Endothelial cell of umbilical vein (primary cell): ENCODE data around the gene PHLPP2. TPM values are rescaled to one million over a fixed set of nuclear protein-coding genes. Genes with fewer than 3 reads are reported as not detected.

Experiments used
- BruUV-seq: library from RNA; stranded (reverse); fragments of 400-500 nt; replicated peaks from 2 replicates; lab custom pipeline; 2021; lab: Mats Ljungman, UMichigan
- CTCF ChIA-PET: fragments of 300-600, 350-600 bp; sonication (Branson Sonifier 250); formaldehyde crosslinking; loops from one replicate; lab custom pipeline; 2021; ENCODE audit warnings: antibody characterized with exemption, inconsistent platforms; lab: Charles Lee
- POLR2A ChIA-PET: fragments of 300-600, 350-600 bp; sonication (Branson Sonifier 250); formaldehyde crosslinking; loops from one replicate; lab custom pipeline; 2021; ENCODE audit warnings: antibody characterized with exemption, inconsistent platforms; lab: Charles Lee
- DNase-seq: peaks from one replicate; pipeline ENCODE4 v3.0.0-alpha.2; 2011; ENCODE audit warnings: low read depth, low spot score
- FAIRE-seq: peaks from 2 replicates; lab custom pipeline; 2011; peaks lifted over from hg19 to GRCh38; lab: Jason Lieb, UNC
- H2AFZ ChIP-seq: 2 replicates; pipeline ENCODE4 v1.6.0; 2012; ENCODE audit warnings: low read depth, low read length, control low read depth, inconsistent platforms
- H3K27ac ChIP-seq: 2 replicates; pipeline ENCODE4 v1.5.1; 2011; ENCODE audit warnings: low read depth, mild to moderate bottlenecking, control low read depth, low read length, moderate library complexity; ENCODE audit not compliant: insufficient read depth
- H3K27me3 ChIP-seq, 2 experiments: 2 replicates each; pipeline versions ENCODE4 v1.6.0 to v1.6.1; 2011; ENCODE audit warnings: low read length in 2 of 2, mixed read lengths in 1 of 2; ENCODE audit not compliant: control insufficient read depth in 2 of 2, insufficient read depth in 2 of 2
- H3K36me3 ChIP-seq, 2 experiments: 2 replicates in 1 of 2; 3 replicates in 1 of 2; pipeline ENCODE4 v1.5.1; 2011; ENCODE audit warnings: low read length in 2 of 2, mild to moderate bottlenecking in 1 of 2, moderate library complexity in 1 of 2; ENCODE audit not compliant: control insufficient read depth in 2 of 2, insufficient read depth in 2 of 2; ENCODE audit errors: extremely low read depth in 1 of 2
- H3K4me1 ChIP-seq: 3 replicates; pipeline ENCODE4 v1.5.1; 2011; ENCODE audit warnings: mild to moderate bottlenecking, low read length; ENCODE audit not compliant: control insufficient read depth, insufficient read depth; ENCODE audit errors: extremely low read depth
- H3K4me2 ChIP-seq: 2 replicates; pipeline ENCODE4 v1.6.1; 2011; ENCODE audit warnings: low read length, control low read depth, mixed read lengths; ENCODE audit not compliant: insufficient read depth
- H3K4me3 ChIP-seq, 3 experiments: fragments of 200-600 bp in 1 of 3; sonication (generic), shearing (Covaris generic) in 1 of 3; replicated peaks in 1 of 3; 2 replicates each; pipeline ENCODE4 v1.5.1; 2011 to 2016; ENCODE audit warnings: control low read depth in 3 of 3, low read length in 3 of 3, mild to moderate bottlenecking in 2 of 3, inconsistent platforms in 1 of 3, low read depth in 1 of 3, moderate library complexity in 1 of 3; ENCODE audit not compliant: insufficient read depth in 1 of 3
- H3K79me2 ChIP-seq: 2 replicates; pipeline ENCODE4 v1.6.0; 2012; ENCODE audit warnings: low read length, inconsistent platforms; ENCODE audit not compliant: control insufficient read depth, insufficient read depth
- H3K9ac ChIP-seq: replicated peaks from 2 replicates; pipeline ENCODE3; 2011; ENCODE audit warnings: low read length, control low read depth; ENCODE audit not compliant: insufficient read depth; ENCODE audit errors: extremely low read depth
- H3K9me1 ChIP-seq: replicated peaks from 3 replicates; pipeline ENCODE4 v1.6.0; 2011; ENCODE audit warnings: mild to moderate bottlenecking, low read length; ENCODE audit not compliant: control insufficient read depth, insufficient read depth; ENCODE audit errors: extremely low read depth
- H3K9me3 ChIP-seq: replicated peaks from 2 replicates; pipeline ENCODE4 v1.5.1; 2012; ENCODE audit warnings: low read length, inconsistent platforms; ENCODE audit not compliant: control insufficient read depth, insufficient read depth
- H4K20me1 ChIP-seq: replicated peaks from 2 replicates; pipeline ENCODE3; 2011; ENCODE audit warnings: mild to moderate bottlenecking, low read length; ENCODE audit not compliant: control insufficient read depth, insufficient read depth; ENCODE audit errors: extremely low read depth
- CTCF ChIP-seq, 2 donors: IDR thresholded peaks; 1 replicate in 1 of 2; 2 replicates in 1 of 2; pipeline ENCODE4 v1.5.1; 2011; ENCODE audit warnings: low read length in 2 of 2, mild to moderate bottlenecking in 2 of 2, moderate library complexity in 2 of 2, control low read depth in 1 of 2, inconsistent platforms in 1 of 2, low read depth in 1 of 2; ENCODE audit not compliant: insufficient read depth in 1 of 2; ENCODE audit errors: extremely low read depth in 1 of 2
- EZH2 ChIP-seq: IDR thresholded peaks from 2 replicates; pipeline ENCODE4 v1.6.1; 2012; ENCODE audit warnings: borderline replicate concordance, low read depth, mild to moderate bottlenecking, moderate library complexity, low read length, inconsistent platforms; ENCODE audit not compliant: severe bottlenecking
- FOS ChIP-seq: IDR thresholded peaks from 2 replicates; pipeline ENCODE4 v1.6.1; 2011; ENCODE audit warnings: mild to moderate bottlenecking, low read length, moderate library complexity, borderline replicate concordance; ENCODE audit not compliant: insufficient read depth
- GATA2 ChIP-seq: IDR thresholded peaks from 2 replicates; pipeline ENCODE4 v1.7.0; 2011; ENCODE audit warnings: low read depth, mild to moderate bottlenecking, moderate library complexity, mixed read lengths, low read length; ENCODE audit not compliant: insufficient read length, insufficient read depth
- JUN ChIP-seq: IDR thresholded peaks from 2 replicates; pipeline ENCODE4 v1.6.1; 2011; ENCODE audit warnings: borderline replicate concordance, low read depth; ENCODE audit not compliant: insufficient read length, insufficient read depth
- POLR2AphosphoS5 ChIP-seq: IDR thresholded peaks from 2 replicates; pipeline ENCODE4 v1.6.1; 2012; ENCODE audit warnings: low read depth, mild to moderate bottlenecking, control low read depth, low read length, moderate library complexity; ENCODE audit not compliant: insufficient read depth
- dilution Hi-C: fragments of 300-500 bp; cut with MboI; formaldehyde crosslinking; loops from one replicate; pipeline ENCODE4 v1.15.0; 2019; ENCODE audit warnings: low sequenced_read_pairs; ENCODE audit not compliant: extremely low pct_ligation_motif_present
- intact Hi-C: fragments of 100-400 bp; cut with micrococcal nuclease; formaldehyde crosslinking; loops from one replicate; pipeline ENCODE4 v1.10.0; 2022
- polyA plus RNA-seq, 4 experiments: library from polyadenylated mRNA; depleted of rRNA in 3 of 4; stranded (reverse) in 3 of 4; unstranded in 1 of 4; fragments of >200 nt; gene quantifications; 2 replicates each; pipeline versions ENCODE4 v1.2.1 to v1.2.3, GENCODE V29; 2011 to 2012; ENCODE audit warnings: missing spikeins in 1 of 4
- total RNA-seq: library from RNA; stranded (reverse); gene quantifications from 2 replicates; pipeline ENCODE4 v1.2.3, GENCODE V29; 2021

PHLPP2 gene
- total and polyA plus RNA-seq, 2 donors (not counting 3 experiments of a cell fraction or from before 2014, with no cell fraction given): 4.1 to 8.0 TPM

GRCh38 chr16:71771571-71771970 is 47.1 kb upstream of the PHLPP2 start:
- dilution Hi-C loops (no loop called here), intact Hi-C loops (no loop called here)
- POLR2A ChIA-PET: no interaction called here
- no TSS peak for BruUV-seq
- no peaks in the 10 kb centered on the region for H3K27me3 ChIP-seq
- TF ChIP-seq GATA2 (peak; percentile 84), CTCF (IDR thresholded peaks at IDR 0.05; ENCODE audit: extremely low read depth in 1 of 2, insufficient read depth in 1 of 2, low read depth in 1 of 2, low read length in 2 of 2) (no peak)
- no peak overlapping the region for H3K9ac ChIP-seq
- H4K20me1 ChIP-seq: no peaks in the 10 kb centered on the region
- CTCF ChIA-PET: no interaction called here
- peaks cover 16% of the 10 kb centered on the region for H3K79me2 ChIP-seq
- H2AFZ ChIP-seq: no peak overlapping the region
- peaks cover 14% of the 10 kb centered on the region for H3K4me1 ChIP-seq
- H3K4me2 ChIP-seq: no peak overlapping the region
- no peak for FAIRE-seq
- no peaks in the 10 kb centered on the region for H3K9me3 ChIP-seq
- peak; percentile 9 for DNase-seq
- H3K4me3 ChIP-seq: no peak overlapping the region
- H3K9me1 ChIP-seq: no peaks in the 10 kb centered on the region
- H3K27ac ChIP-seq: no peak overlapping the region
- H3K36me3 ChIP-seq: peaks cover 9 to 17% of the 10 kb centered on the region in 2 experiments

GRCh38 chr16:71769222-71769621 is 44.7 kb upstream of the PHLPP2 start:
- Histone ChIP-seq H3K4me2 (no peak overlapping the region), H4K20me1 (no peaks in the 10 kb centered on the region), H3K9me3 (no peaks in the 10 kb centered on the region), H3K27ac (no peak overlapping the region), H3K4me1 (peaks cover 21% of the 10 kb centered on the region), H3K79me2 (peaks cover 5% of the 10 kb centered on the region), H3K9ac (no peak overlapping the region), H2AFZ (no peak overlapping the region), H3K27me3 (no peaks in the 10 kb centered on the region), H3K4me3 (no peak overlapping the region), H3K36me3 (peaks cover 7 to 20% of the 10 kb centered on the region in 2 experiments), H3K9me1 (no peaks in the 10 kb centered on the region)
- CTCF ChIA-PET: interaction anchor here (1.2 to 2.0 kb wide), 2 partner anchors 12 to 192 kb away, joined by 5 to 8 read pairs; no protein-coding TSS in a partner anchor
- no peak for DNase-seq
- dilution Hi-C loops: no loop called here
- FAIRE-seq: no peak
- no peak for TF ChIP-seq FOS
- TF ChIP-seq CTCF (IDR thresholded peaks at IDR 0.05; ENCODE audit: extremely low read depth in 1 of 2, insufficient read depth in 1 of 2, low read depth in 1 of 2, low read length in 2 of 2): no peak
- TF ChIP-seq EZH2: no peak
- no peak for TF ChIP-seq JUN
- no peak for TF ChIP-seq POLR2AphosphoS5
- intact Hi-C loops: loop anchor here (5.0 kb wide), 1 partner anchor 193 kb away; no protein-coding TSS in a partner anchor
- POLR2A ChIA-PET: interaction anchor here (1.2 kb wide), 1 partner anchor 13 kb away, joined by 6 read pairs; no protein-coding TSS in a partner anchor
- BruUV-seq: no TSS peak
